Activated CD8-positive, alpha-beta T cell treated with anti-CD3 and anti-CD28 coated beads for 36 hours (primary cell): ENCODE measurements around the gene GREB1L. TPM values are rescaled to one million over a fixed set of nuclear protein-coding genes. Genes with fewer than 3 reads are reported as not detected.
"Not testable (repeated sequence)": the region's sequence is repeated elsewhere in the genome, so short reads cannot be mapped to it uniquely, and the experiment has no call there.

Source experiments
- ATAC-seq: fragments of 200-7000 bp; cut with Tn5 transposase; one replicate; pipeline ENCODE4 v1.10.0; 2021; ENCODE audit warnings: mild to moderate bottlenecking, moderate library complexity
- CTCF ChIA-PET: fragments of 350-600 bp; sonication (Branson Sonifier 250); formaldehyde crosslinking; loops from one replicate; lab custom pipeline; 2021; ENCODE audit warnings: antibody characterized with exemption; lab: Charles Lee
- POLR2A ChIA-PET: fragments of 350-600 bp; sonication (Branson Sonifier 250); formaldehyde crosslinking; loops from one replicate; lab custom pipeline; 2021; ENCODE audit warnings: antibody characterized with exemption; lab: Charles Lee
- DNase-seq: peaks from one replicate; pipeline ENCODE4 v3.0.0-alpha.2; 2020
- H3K27ac Mint-ChIP-seq: one replicate; pipeline ENCODE4 v1.8.0; 2021; ENCODE audit warnings: mild to moderate bottlenecking, mixed read lengths
- H3K27me3 Mint-ChIP-seq: one replicate; pipeline ENCODE4 v1.8.0; 2021; ENCODE audit warnings: mixed read lengths
- H3K36me3 Mint-ChIP-seq: one replicate; pipeline ENCODE4 v1.8.0; 2021; ENCODE audit warnings: low read depth, mixed read lengths
- H3K4me1 Mint-ChIP-seq: one replicate; pipeline ENCODE4 v1.8.0; 2021; ENCODE audit warnings: low read depth, mixed read lengths
- H3K4me3 Mint-ChIP-seq: one replicate; pipeline ENCODE4 v1.8.0; 2021; ENCODE audit warnings: mild to moderate bottlenecking, moderate library complexity, mixed read lengths
- H3K9me3 Mint-ChIP-seq: one replicate; pipeline ENCODE4 v1.8.0; 2021; ENCODE audit warnings: mixed read lengths
- intact Hi-C: fragments of 100-400 bp; cut with micrococcal nuclease; formaldehyde crosslinking; loops from one replicate; pipeline ENCODE4 v1.10.0; 2022
- total RNA-seq, 2 experiments: library from RNA; stranded (reverse); gene quantifications; one replicate each; pipeline ENCODE4 v1.2.3, GENCODE V29; 2021
- TF ChIP-seq, protein P1 (sequence below): fragments of 200-600 bp; IDR thresholded peaks from one replicate; pipeline ENCODE4 v1.8.0; 2022; ENCODE audit warnings: antibody characterized with exemption, mild to moderate bottlenecking

The GREB1L gene
- total RNA-seq, 2 experiments from 2014 or later, result not detected

DNA sequence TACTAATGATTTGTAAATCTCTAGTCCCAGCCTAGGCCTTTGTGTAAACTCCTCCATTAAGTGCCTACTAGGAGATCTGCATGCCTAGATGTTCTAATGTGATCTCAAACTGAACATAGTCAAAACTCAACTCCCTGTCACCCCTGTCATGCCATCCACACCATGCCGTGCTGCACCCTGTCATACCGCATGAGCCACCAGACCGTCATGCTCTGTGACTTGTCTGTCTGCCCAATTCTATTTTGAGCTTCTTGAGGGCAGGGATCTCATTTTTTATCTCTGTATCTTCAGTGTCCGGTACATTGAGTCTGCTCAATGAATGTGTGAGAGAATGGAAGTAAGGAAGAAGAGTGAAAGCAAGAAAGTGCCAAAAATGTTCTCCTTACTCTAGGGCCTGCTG is 35.5 kb downstream of the GREB1L start:
- no peaks in the 10 kb centered on the region for H3K36me3 Mint-ChIP-seq
- POLR2A ChIA-PET, result no interaction called here
- H3K4me1 Mint-ChIP-seq, result no peaks in the 10 kb centered on the region
- H3K27ac Mint-ChIP-seq, result no peak overlapping the region
- intact Hi-C loops, result no loop called here
- TF ChIP-seq, protein P1, sequence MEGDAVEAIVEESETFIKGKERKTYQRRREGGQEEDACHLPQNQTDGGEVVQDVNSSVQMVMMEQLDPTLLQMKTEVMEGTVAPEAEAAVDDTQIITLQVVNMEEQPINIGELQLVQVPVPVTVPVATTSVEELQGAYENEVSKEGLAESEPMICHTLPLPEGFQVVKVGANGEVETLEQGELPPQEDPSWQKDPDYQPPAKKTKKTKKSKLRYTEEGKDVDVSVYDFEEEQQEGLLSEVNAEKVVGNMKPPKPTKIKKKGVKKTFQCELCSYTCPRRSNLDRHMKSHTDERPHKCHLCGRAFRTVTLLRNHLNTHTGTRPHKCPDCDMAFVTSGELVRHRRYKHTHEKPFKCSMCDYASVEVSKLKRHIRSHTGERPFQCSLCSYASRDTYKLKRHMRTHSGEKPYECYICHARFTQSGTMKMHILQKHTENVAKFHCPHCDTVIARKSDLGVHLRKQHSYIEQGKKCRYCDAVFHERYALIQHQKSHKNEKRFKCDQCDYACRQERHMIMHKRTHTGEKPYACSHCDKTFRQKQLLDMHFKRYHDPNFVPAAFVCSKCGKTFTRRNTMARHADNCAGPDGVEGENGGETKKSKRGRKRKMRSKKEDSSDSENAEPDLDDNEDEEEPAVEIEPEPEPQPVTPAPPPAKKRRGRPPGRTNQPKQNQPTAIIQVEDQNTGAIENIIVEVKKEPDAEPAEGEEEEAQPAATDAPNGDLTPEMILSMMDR, result no peak
- CTCF ChIA-PET, result no interaction called here
- H3K27me3 Mint-ChIP-seq, result peaks cover 3% of the 10 kb centered on the region
- no peaks in the 10 kb centered on the region for H3K9me3 Mint-ChIP-seq
- no peak overlapping the region for H3K4me3 Mint-ChIP-seq
- no peak for DNase-seq
- ATAC-seq, result no peak

DNA sequence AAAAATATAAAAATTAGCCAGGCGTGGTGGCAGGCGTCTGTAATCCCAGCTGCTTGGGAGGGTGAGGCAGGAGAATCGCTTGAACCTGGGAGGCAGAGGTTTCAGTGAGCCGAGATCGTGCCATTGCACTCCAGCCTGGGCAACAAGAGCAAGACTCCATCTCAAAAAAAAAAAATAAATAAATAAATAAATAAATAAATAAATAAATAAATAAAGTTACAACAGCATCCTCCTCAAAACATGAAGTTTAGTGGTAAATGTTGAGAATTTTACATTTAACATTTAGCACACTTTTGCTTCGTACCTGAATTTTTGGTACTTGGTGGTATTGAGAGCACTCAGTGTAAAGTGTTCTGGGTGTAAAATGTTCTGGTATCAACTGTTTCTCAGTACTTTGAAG is 36.2 kb downstream of the GREB1L start:
- ATAC-seq, H3K4me1 Mint-ChIP-seq, POLR2A ChIA-PET: not testable (repeated sequence)

GRCh38 chr18:21281603-21282002 is 39.6 kb downstream of the GREB1L start:
- ATAC-seq, result no peak
- H3K27me3 Mint-ChIP-seq, result peaks cover 9% of the 10 kb centered on the region

More for the DNA sequence above, 36.2 kb downstream of the GREB1L start:
- intact Hi-C loops, H3K9me3 Mint-ChIP-seq, H3K27me3 Mint-ChIP-seq, DNase-seq, H3K27ac Mint-ChIP-seq, H3K4me3 Mint-ChIP-seq, H3K36me3 Mint-ChIP-seq, CTCF ChIA-PET: not testable (repeated sequence)

GRCh38 chr18:21284540-21284939 is 42.5 kb downstream of the GREB1L start:
- POLR2A ChIA-PET, result no interaction called here
- no peaks in the 10 kb centered on the region for H3K36me3 Mint-ChIP-seq
- intact Hi-C loops, result no loop called here

More at GRCh38 chr18:21281603-21282002, 39.6 kb downstream of the GREB1L start:
- ChIA-PET CTCF (no interaction called here), POLR2A (no interaction called here)
- DNase-seq, result no peak
- H3K4me3 Mint-ChIP-seq, result no peak overlapping the region
- no peaks in the 10 kb centered on the region for H3K9me3 Mint-ChIP-seq
- H3K36me3 Mint-ChIP-seq, result no peaks in the 10 kb centered on the region
- no peak overlapping the region for H3K27ac Mint-ChIP-seq
- no peaks in the 10 kb centered on the region for H3K4me1 Mint-ChIP-seq
- intact Hi-C loops, result no loop called here
- TF ChIP-seq, protein P1, result no peak

DNA sequence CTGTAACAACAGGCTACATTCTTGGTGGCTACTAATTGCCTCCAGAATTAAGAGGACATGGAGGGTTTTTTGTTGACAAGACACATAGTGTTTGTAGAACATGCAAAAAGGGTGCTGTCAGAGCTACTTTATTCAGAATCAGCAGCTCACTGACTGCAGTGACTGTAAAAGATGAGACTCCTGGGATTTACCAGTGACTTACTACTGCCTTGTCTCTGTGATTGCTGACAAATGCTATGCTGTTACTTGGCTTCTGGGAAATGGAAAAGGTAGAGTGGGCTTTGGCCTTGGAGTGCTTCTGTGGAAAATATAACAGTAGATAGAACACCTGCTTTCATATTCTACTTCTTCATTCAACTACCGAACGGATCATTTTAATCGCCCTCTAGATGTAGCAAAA is 47.8 kb downstream of the GREB1L start:
- intact Hi-C loops, result loop anchor here (10.0 kb wide), 1 partner anchor 65 kb away; no protein-coding TSS in a partner anchor
- CTCF ChIA-PET, result interaction anchor here (1.3 kb wide), 1 partner anchor 8 kb away, joined by 3 read pairs; no protein-coding TSS in a partner anchor
- no peak for ATAC-seq

More at GRCh38 chr18:21284540-21284939, 42.5 kb downstream of the GREB1L start:
- Mint-ChIP-seq H3K9me3 (no peaks in the 10 kb centered on the region), H3K4me1 (no peaks in the 10 kb centered on the region), H3K27ac (no peak overlapping the region), H3K27me3 (peaks cover 7% of the 10 kb centered on the region), H3K4me3 (no peak overlapping the region)
- DNase-seq, result no peak
- TF ChIP-seq, protein P1, result no peak
- CTCF ChIA-PET, result no interaction called here
- no peak for ATAC-seq

More for the DNA sequence above, 47.8 kb downstream of the GREB1L start:
- Mint-ChIP-seq H3K9me3 (no peaks in the 10 kb centered on the region), H3K36me3 (no peaks in the 10 kb centered on the region), H3K27me3 (peaks cover 14% of the 10 kb centered on the region), H3K27ac (no peak overlapping the region), H3K4me3 (no peak overlapping the region), H3K4me1 (no peaks in the 10 kb centered on the region)
- POLR2A ChIA-PET, result no interaction called here
- TF ChIP-seq, protein P1, result no peak
- DNase-seq, result no peak
